ENCODE measurements around the gene MKNK1. TPM values are rescaled to one million over a fixed set of nuclear protein-coding genes. Genes with fewer than 3 reads are reported as not detected.

The MKNK1 gene
- total RNA-seq, 4 donors from 2014 or later, result 23.0 to 42.1 (median 34.5) TPM

- Histone ChIP-seq H3K4me3 (no peak overlapping the region), H3K9me3 (no peaks in the 10 kb centered on the region), H3K27ac (no peak overlapping the region), H3K4me1 (no peaks in the 10 kb centered on the region), H3K36me3 (peaks cover 0 to 92% of the 10 kb centered on the region in 2 donors), H3K27me3 (no peaks in the 10 kb centered on the region)
- peak; percentile 78 for ATAC-seq
- no peak for TF ChIP-seq EP300 (IDR thresholded peaks at IDR 0.05)
- no peak for TF ChIP-seq POLR2A (IDR thresholded peaks at IDR 0.05)
- no peak for TF ChIP-seq CTCF (IDR thresholded peaks at IDR 0.05)
- no peak for TF ChIP-seq POLR2AphosphoS5 (IDR thresholded peaks at IDR 0.05)
- 60% methylated on average over 1 to 3 of the region's 7 CpGs for WGBS, 2 donors (ENCODE audit: low coverage in 1 of 2)
Observed at GRCh38 chr1:46587069-46587468, 17.0 kb downstream of the MKNK1 start.

- Histone ChIP-seq H3K4me3 (no peak overlapping the region), H3K27me3 (no peaks in the 10 kb centered on the region), H3K36me3 (peaks cover 0 to 91% of the 10 kb centered on the region in 2 donors), H3K4me1 (no peaks in the 10 kb centered on the region), H3K27ac (no peak overlapping the region), H3K9me3 (no peaks in the 10 kb centered on the region)
- TF ChIP-seq POLR2A (IDR thresholded peaks at IDR 0.05) (no peak), CTCF (IDR thresholded peaks at IDR 0.05) (no peak), EP300 (IDR thresholded peaks at IDR 0.05) (no peak), POLR2AphosphoS5 (IDR thresholded peaks at IDR 0.05) (no peak)
- 82 to 93% methylated on average over 3 to 12 of the region's 12 CpGs for WGBS, 2 donors (ENCODE audit: low coverage in 1 of 2)
- ATAC-seq, result no peak
Observed at GRCh38 chr1:46585312-46585938, 18.6 kb downstream of the MKNK1 start.

DNA sequence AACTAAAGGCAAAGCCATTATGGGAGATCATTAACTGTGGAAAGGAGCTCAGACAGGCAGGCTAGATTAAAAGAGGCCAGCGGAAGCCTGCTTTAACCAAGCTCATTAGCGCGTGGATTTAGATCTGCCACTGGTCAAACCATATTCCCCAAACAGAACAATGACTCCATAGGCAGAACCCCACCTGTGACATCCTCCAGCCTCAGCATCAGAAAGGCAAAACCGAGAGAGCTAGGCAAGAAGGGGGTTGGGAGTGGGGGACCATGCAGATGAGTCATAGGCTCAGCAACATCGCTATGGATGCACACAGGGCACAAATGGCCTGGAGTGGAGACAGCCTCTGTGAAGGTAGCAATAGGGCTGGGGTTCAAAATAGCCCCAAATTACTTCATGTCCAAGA, 20.6 kb downstream of the MKNK1 start:
- H3K27ac ChIP-seq, result no peak overlapping the region
- ATAC-seq, result no peak
- no peaks in the 10 kb centered on the region for H3K27me3 ChIP-seq
- no peaks in the 10 kb centered on the region for H3K9me3 ChIP-seq
- TF ChIP-seq POLR2A (IDR thresholded peaks at IDR 0.05) (no peak), CTCF (IDR thresholded peaks at IDR 0.05) (no peak), POLR2AphosphoS5 (IDR thresholded peaks at IDR 0.05) (no peak), EP300 (IDR thresholded peaks at IDR 0.05) (no peak)
- no peaks in the 10 kb centered on the region for H3K4me1 ChIP-seq
- 81 to 89% methylated on average over 3 to 5 of the region's 5 CpGs for WGBS, 2 donors (ENCODE audit: low coverage in 1 of 2)
- H3K4me3 ChIP-seq, result no peak overlapping the region
- peaks cover 0 to 93% of the 10 kb centered on the region in 2 donors for H3K36me3 ChIP-seq

DNA sequence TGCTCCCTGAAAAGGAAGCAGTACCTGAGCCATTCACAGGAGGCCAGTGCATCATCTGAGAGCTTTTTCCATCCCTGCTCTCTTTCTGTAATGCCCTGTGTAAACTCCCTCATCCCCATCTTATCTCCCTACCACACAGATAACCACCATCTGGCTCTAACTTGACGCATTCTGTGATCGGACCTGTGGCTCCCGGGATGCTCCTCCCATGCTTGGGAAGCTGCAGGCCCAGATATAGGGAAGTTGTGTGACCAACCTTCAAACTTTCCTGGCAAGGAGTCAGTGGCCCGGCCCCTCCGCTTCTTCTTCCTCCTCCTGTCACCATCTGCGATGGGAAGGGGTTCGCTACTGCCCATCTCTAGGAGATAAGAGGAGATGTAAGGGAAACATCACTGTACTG, 21.1 kb downstream of the MKNK1 start:
- no peaks in the 10 kb centered on the region for H3K27me3 ChIP-seq
- no peak for ATAC-seq
- 59 to 64% methylated on average over 3 to 7 of the region's 7 CpGs for WGBS, 2 donors (ENCODE audit: low coverage in 1 of 2)
- no peaks in the 10 kb centered on the region for H3K4me1 ChIP-seq
- no peaks in the 10 kb centered on the region for H3K9me3 ChIP-seq
- TF ChIP-seq EP300 (IDR thresholded peaks at IDR 0.05) (no peak), POLR2A (IDR thresholded peaks at IDR 0.05) (no peak), CTCF (IDR thresholded peaks at IDR 0.05) (no peak), POLR2AphosphoS5 (IDR thresholded peaks at IDR 0.05) (no peak)
- H3K27ac ChIP-seq, result no peak overlapping the region
- H3K4me3 ChIP-seq, result no peak overlapping the region
- peaks cover 0 to 95% of the 10 kb centered on the region in 2 donors for H3K36me3 ChIP-seq
